TTC549 (cell line): ENCODE results near the gene MYL7.
"Not testable (repeated sequence)": the region's sequence is repeated elsewhere in the genome, so short reads cannot be mapped to it uniquely, and the experiment has no call there.

Experiments used
- FAIRE-seq: peaks from 2 replicates; lab custom pipeline; 2012; peaks lifted over from hg19 to GRCh38; lab: Jason Lieb, UNC

The MYL7 gene, protein sequence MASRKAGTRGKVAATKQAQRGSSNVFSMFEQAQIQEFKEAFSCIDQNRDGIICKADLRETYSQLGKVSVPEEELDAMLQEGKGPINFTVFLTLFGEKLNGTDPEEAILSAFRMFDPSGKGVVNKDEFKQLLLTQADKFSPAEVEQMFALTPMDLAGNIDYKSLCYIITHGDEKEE

DNA sequence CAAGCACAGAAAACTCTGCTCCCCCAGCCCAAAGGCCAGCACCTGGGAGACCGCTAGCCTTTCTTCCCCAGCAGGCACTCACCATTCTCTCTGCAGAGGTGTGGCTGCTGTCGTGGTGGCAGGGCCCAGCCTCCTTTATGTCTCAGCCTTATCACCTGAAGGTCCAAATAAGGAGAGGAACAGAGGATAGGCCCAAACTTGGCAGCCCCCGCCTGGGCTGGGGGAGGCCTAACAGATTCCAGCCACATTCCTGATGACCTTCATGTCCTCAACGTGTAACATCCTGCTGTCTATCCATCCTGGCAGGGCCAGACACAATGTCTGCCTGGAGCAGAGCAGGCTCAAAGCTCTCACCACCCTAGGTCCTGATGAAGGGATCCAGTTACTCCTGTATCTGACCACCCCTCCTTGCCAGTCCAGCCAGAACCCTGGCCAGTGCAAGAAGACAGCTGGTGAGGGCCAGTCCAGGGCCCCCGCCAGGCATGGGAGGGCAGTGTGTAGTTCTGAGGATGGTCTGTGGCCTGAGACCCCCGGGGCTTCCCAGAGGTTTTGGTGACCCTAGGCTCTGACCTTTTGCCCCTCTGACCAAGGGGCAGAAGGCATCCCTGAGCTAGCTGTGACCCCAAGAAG, at the start of gene MYL7:
Gene MYL7 (minus strand): TSS at position 112 of the 630 bp plus-strand sequence. CDS start 27 bp downstream, at position 85.
- no peak for FAIRE-seq

DNA sequence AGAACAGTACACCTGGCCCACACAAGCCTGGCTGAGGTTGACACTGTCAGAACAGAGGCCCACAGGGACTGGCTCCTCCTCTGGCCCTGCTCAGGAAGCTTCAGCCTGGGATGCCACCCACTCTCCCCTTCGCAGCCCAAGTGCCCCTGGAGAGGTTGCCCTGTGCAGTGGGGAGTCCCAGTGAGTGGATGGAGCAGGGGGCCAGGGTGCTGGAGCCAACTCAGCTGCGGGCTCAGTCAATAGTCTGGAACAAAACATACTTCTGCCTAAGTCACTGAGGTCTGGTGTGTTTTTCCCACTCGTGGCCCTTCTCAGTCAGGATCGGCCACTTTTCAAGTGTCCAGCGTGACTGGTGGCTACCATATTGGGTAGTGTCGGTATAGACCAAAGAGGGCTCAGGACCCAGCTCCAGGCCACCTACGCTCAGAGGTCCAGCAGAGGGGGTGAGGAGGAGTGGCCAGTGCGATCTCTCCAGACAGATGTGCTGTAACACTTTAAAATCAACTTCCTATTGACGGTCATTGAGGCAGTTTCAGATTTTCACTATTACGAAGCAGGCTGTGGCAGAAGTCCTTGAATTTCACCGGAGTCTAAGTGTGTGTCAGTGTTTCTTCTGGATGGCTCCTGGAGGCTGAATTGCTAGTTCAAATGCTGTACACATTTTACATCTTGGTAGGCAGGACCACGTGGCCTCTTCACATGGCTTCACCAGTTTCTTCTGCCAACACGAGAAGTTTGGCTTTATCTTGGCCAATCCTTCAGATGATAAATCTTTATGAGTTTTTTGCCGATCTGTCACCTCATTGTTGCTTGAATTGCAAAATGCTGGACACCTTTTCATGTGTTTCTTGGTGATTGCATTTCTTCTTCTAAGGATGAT, 49.1 kb upstream of the MYL7 start:
- no peak for FAIRE-seq

DNA sequence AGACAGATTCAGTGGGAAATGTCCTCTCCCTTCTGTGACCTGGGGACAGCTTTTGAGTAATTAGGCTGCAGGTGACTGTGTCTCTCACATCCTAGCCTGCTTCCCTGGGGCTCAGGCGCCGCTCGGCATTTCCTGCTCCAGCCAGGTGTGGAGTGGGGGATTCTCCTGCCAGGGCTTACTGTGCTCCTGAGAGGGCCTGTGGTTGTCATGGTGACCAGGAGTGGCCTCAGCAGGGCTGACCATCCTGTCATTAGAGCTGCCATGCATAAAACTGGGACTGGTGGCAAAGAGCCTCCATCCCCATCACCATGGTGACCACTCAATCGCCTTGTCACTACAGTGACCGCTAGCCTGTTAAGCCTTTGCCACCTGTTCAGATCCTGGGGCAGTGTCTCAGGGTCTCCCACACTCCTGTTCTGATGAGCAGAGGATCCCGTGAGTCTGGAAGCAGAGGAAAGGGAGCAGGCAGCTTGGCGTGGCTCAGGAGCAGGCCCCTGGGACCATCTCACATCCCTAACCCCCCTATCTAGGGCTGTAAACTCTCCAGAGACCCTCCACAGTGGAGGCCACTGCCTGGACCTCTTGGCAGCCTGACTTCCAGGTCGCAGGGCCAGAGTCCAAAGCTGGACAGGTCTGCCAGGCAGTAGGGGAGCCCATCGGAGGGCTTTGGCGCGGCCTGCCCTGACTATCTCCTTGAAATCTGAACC, 48.3 kb upstream of the MYL7 start, which contains the start of gene GCK:
Gene GCK (minus strand): TSS at position 154 of the 707 bp plus-strand sequence. CDS start 486 bp downstream, outside the sequence.
- FAIRE-seq, result no peak

DNA sequence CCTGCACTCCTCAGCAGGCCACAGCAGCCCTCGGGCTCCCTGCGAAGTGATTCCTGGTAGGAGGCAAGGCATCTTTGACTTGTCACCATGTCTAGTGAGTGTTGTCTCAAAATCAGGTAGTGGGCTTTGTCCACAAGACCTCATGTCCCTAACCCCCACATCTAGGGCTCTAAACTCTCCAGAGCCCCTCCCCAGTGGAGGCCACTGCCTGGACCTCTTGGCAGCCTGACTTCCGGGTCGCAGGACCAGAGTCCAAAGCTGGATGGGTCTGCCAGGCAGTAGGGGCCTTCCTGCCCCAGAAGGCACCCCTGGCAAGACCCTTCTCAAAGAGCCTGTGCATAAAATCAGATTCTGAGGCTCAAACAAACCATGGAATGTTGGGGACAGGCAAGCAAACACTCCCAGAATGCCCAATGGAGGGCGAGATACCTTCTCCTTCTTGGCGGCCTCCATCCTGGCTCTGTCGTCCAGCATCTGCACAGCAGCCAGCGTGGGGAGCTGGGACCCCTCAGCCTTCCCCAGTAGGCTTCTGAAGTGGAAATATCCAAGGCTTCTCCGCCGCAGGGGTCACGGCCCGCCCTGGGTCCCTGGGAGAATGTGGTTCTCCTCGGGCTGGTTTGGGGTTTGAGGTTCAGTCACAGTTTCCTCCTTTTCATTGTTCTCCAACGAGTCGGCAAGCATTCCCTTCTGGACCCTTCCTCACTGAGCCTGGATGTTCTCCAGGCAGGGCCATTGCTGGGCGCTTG, 47.5 kb upstream of the MYL7 start:
- FAIRE-seq, result no peak

DNA sequence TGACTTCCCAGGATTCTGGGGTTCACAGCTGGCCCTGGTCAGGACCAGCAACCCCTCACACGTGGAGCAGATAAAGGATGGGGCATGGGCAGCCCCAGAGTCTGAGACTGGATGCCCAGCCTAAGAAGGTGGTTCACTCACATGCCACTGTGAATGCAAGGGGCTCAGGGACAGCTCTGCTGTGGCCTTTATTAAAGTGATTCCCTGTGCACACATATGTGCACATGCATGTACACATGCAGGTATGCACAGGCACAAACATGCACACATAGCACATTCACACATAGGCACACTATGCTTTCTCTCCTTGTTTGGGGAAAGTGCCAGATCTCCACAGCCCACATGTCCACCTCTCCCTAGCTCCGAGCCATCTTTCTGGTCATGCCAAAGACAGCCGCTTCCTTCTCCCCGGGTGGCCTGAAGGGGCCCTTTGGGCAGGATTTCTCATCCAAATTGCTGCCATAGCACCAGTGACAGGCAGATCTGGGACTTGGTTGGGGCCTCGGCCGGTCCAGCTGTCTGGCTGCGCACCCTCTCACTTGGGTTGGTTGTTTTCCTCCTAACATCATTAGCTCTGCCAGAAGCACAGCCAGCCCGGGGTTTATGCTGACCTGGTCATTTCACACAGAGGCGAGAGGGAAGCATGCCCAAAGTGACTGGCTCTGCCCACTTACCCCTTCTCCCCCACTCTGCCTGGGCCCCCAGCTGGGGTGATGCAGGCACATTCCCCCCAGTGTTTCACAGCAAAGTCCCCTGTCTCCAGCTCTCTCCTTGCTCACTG, 46.7 kb upstream of the MYL7 start:
- no peak for FAIRE-seq

DNA sequence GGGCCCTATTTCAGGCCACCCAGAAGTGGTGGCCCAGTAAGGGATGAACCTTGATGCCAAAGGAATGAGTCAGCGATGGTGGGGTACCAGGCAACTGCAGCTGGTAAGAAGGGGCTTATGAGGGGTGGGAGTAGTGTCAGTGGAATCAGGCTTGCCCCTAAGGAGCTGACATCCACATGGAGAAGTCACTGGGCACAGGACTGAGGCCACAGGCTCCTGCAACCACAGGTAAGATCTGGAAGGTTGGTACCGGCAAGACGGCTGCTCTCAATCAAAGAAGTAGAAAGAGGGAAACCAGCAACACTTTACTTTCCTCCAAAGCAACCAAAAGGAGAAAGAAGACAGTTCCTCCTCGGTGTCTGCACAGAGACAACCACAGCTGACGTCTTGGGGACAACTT, 45.6 kb upstream of the MYL7 start:
- FAIRE-seq, result no peak

DNA sequence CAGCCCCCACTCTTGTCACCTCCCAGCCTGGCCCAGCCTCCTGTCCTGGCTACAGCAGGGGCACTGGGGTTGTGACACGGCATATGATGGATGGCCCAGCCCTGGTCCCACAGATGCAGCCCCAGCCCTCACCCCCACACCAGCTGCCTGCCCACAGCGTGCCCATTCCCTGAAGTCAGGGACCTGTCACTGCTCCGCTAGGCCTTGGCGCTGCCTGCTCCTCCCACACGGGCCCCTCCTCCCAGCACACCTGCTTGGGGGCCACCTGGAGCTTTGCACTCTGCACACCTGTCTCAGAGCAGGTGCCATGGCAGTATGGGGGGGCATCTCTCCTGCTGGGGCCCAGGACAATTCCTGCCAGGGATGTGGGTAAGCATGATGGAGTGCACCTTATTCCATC, 44.6 kb upstream of the MYL7 start:
- FAIRE-seq, result no peak

DNA sequence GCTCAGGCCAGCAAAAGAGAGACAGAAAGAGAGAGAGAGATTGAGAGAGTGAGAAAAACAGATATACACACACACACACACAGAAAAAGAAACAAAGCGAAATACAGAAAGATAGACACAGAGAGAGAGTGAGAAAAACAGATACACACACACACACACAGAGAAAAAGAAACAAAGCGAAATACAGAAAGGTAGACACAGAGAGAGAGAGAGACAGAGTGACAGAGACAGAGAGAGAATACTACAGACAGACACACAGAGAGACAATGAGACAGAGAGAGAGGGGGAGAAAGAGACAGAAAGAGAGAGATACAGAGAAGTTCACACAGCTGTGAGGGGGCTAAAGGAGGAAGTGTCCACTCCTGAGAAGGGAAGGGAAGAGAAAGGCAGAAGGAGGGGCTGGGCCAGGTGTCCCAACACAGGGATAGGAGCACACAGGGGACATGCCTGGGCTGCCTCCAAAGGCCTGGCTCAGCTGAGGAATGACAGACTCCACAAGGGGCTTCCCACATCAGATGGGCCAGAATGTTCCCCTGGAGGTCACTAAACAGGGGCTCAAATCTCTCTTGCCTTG, 43.8 kb upstream of the MYL7 start:
- FAIRE-seq, result no peak

DNA sequence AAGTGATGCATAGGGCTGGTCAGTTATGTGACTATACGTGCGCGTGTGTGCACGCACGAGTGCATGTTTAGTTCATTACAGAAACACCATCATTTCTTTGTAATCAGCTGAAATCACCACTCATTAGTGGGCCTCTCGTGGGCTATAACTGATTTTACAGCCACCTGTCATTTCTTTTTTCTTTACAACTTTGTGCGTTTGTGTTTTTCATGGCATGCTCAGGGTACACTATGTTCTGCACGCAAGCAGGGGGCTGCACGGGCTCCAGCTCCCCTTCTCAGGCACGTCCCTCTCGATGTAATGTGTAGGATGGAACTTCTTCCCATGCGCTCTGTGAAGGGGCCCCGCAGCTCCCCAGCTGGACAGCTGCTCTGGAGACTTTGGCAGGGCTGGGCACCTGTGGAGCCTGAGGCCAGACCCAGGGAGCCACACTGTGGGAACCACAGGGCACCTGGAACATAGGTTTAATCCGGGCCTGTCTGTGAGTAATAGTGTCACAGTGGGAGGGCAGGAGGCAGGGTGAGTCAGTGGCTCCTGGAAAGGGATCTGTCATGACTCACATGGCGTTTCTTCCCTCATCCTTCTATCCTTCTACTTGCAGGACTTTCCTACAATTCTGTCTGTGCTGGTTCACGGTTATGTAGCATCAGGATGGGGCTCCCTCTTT, 43.2 kb upstream of the MYL7 start:
- no peak for FAIRE-seq

DNA sequence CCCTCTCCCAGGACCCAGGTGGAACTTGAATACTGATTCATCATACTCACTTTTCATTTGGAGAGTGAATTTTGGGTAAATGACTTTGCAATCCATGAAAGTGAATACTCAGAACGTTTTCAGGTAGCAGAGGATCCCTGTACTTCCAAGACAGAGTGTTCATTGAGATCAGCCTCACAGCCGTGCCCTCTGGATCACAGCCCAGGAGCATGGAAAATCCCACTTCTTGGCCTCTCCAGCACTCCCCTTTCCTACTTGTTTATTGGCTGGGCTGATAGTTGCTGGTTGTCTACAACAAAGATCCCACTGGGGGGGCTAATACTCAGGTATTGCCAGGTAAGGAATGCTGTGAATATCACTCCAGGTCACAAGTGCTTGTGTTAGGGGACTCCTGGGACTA, 42.3 kb upstream of the MYL7 start:
- no peak for FAIRE-seq

DNA sequence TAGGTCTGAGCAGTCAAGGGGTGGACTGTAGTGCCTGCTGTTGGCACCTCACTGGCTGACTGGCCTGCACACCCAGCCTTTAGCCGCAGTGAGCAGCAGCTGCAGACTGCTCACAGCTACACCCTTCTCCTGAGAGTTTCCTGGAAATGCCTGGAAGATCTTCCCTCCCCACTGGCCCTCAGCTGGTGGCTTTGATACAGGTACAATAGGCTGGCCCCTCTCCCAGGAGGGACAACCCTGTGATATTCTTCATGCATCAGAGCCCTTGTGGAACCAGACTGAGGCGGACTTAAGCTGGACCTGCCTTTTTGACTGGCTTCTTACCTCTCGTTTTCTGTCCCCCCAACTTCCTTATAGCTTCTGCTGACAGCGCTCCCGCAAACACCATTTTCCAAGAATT, 41.7 kb upstream of the MYL7 start:
- FAIRE-seq, result no peak

DNA sequence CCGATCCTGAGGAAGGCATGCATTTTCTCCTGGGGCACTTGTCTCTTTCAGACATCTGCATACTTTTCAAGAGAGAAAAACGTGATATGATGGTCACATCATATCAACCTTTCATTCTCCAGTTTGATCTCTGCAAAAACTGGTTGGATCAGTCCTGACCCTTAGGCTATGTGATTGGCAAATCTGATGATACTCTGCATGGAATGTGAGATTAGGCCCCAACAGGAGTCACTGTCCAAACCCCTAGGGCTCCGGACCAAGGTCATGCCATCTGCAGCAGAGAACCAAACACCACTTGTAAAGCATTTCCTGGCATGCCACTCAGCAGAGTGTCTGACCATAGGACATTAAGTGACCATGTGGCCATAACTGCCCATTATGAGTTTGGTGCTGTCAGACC, 39.5 kb upstream of the MYL7 start:
- FAIRE-seq, result no peak

DNA sequence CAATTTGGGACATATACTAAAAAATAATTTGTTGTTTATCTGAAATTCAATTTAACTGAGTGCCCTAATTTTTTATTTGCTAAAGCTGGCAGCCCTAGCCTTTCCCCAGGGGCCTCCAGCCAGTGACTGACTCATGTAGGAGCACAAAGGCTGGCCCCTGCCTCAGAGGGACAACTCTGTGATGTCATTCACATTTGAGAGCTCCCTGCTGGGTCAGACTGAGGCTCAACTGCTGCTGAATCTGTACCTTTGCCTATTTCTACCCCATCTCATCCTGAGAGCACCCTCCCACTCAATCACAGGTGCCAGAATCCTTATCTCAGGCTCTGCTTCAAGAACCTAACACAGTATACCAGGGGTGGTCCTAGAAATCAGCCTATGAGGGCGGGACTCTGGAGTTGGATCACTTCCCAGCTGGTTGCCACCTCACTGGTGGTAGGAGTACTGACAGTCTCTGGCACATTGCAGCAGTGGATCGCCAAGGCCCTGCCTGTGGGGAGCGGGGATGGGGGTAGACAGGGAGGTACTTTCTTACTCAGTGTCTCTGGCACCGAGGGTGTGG, 36.5 kb upstream of the MYL7 start:
- no peak for FAIRE-seq

DNA sequence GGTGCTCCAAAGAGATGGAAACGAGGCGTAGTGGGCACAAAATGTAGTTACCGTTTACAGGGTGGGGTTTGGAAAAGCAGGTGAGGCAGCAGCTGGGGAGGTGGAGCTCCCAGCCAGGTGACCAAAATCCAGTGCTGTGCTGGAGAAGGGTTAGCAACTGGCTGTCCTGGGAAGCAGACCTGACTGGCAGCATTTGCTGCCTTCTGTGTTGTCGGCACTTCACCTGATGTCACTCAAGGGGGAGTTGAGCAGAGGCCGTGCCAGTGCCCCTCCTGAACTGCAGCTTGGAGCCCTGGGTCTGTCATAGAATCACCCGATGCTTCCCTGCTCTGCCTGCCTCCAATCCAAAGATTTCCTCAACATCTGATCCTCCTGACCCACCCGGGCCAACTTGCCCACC, 35.4 kb upstream of the MYL7 start:
- FAIRE-seq, result no peak

DNA sequence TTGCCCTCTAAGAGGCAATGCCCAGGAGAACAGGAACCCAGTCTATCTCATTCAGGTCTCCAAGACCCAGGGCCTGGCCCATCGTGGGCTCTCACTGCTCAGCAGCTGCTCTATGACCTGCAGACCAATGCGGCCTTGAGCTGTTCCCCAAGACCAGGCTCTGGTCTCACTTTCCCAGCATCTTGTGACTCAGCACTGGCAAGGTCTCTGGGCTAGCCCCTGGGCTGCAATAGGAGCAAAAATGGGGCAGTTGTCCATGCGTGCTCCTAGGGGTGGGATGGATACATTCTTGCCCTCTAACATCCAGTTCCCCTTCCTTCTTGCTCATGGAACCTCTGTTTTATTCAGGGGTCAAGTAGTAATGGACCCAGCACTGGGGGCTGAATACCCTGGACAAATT, 34.6 kb upstream of the MYL7 start:
- FAIRE-seq, result no peak

DNA sequence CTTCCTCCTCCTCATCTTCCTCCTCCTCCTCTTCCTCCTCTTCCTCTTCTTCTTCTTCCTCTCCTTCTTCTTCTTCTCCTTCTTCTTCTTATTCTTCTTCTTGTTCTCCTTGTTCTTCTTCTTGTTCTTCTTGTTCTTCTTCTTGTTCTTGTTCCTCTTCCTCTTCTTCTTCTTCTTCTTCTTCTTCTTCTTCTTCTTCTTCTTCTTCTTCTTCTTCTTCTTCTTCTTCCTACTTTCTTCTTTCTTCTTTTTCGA, 33.5 kb upstream of the MYL7 start:
- not testable (repeated sequence) for FAIRE-seq

DNA sequence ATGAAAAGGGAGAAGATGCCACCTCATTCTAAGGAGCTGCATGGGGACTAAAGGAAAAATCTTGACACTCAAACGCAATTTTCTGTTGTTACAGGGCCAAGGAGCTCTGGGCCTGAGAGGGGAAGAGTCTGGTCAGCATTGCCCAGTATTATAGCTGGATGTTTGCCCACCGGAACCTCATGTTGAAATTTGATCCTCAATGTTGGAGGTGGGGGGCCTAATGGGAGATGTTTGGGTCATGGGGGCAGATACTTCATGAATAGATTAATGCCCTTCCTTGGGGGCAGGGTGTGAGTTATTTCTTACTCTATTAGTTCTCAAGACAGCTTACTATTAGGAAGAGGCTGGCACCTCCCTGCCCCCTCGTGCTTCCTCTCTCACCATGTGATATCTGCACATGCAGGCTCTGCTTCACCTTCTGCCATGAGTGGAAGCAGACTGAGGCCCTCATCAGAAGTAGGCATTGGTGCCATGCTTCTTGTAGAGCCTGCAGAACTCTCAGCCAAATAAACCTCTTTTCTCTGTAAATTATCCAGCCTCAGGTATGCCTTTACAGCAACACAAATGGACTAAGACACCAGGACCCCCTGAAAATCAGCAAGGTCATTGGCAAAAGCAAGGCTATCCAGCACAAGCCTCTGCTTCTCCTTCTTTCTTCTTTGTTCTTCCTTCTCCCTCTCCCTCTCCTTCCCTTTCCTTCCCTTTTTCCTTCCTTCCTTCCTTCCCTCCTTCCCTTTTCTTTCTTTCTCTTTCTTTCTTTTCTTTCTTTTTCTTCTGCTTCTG, 33.0 kb upstream of the MYL7 start:
- FAIRE-seq, result no peak

DNA sequence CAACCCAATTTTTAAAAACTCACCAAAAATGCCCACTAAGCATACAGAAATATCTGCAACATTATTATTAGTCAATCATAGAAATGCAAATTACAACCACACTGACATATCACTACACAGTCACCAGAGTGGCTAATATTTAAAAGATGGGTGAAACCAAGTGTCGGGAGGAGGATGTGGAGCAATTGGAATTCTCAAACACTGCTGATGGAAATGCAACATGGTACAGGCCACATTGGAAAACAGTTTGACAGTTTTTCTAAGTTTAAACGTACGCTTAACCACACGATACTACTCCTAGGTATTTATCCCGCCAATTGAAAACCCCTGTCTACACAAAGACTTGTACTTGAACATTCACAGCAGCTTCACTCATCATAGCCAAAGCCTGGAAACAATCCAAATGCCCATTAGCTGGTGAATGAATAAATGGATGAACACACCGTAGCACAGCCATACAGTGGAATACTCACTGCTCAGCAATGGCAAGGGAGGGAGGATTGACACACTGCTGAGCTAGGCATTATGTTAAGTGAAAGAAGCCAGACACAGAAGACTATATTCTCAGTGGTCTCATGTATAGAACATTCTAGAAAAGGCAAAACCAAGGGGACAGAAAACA, 31.8 kb upstream of the MYL7 start:
- FAIRE-seq, result no peak

DNA sequence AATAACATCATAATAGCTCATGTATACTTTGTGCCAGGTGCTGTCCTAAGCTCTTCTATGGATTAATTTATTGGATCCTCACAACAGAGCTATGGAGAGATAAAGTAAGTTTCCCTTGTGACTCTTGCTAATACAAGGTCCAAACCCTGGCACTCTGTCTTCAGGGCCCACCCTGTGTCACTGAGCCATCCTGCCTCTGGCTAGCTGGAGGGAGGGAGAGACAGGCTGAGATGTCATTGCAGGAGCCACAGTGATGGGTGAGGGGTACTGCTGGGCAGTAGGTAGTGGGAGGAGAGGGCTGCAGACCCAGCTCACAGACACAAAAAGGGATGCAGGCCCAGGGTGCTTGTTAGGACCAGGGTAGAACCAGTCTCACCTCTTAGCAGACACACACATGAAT, 31.2 kb upstream of the MYL7 start:
- FAIRE-seq, result no peak
